ENCODE data around the gene ALDH1A3. TPM values are rescaled to one million over a fixed set of nuclear protein-coding genes. Genes with fewer than 3 reads are reported as not detected.

The ALDH1A3 gene
- total RNA-seq, 1 experiment from 2014 or later: 248 TPM

- H3K9me3 ChIP-seq (ENCODE audit: control insufficient read depth in 1 of 2, insufficient read depth in 1 of 2, low read depth in 1 of 2, low read length in 2 of 2): no peaks in the 10 kb centered on the region
- H3K79me2 ChIP-seq (ENCODE audit: insufficient read depth, low read length): no peaks in the 10 kb centered on the region
- DNase-seq (ENCODE audit: low read depth, low spot score) (no peak), ATAC-seq (peak; percentile 86)
- TSS peak; percentile 40 for BruUV-seq (replicated peaks)
- peak overlapping the region; percentile 47 to 62 for H3K4me3 ChIP-seq (replicated peaks in 1 of 2; ENCODE audit: low read depth in 1 of 2, low read length in 2 of 2)
- H3K9ac ChIP-seq (ENCODE audit: low read length): peak overlapping the region; percentile 71
- no peaks in the 10 kb centered on the region for H4K20me1 ChIP-seq (ENCODE audit: insufficient read depth)
- H3K4me2 ChIP-seq (ENCODE audit: low read length): peak overlapping the region; percentile 89
- peak overlapping the region; percentile 32; the same call in 1 of the 2 replicates for H3K27ac ChIP-seq (ENCODE audit: low read depth, low read length)
- CTCF ChIA-PET: interaction anchor here (1.0 to 1.4 kb wide), 3 partner anchors 15 to 128 kb away, joined by 3 to 4 read pairs (median 3); no protein-coding TSS in a partner anchor
- peak overlapping the region; percentile 54 for H2AFZ ChIP-seq (ENCODE audit: low read depth, low read length, poor library complexity, severe bottlenecking)
- H3K9me2 ChIP-seq (ENCODE audit: insufficient read depth): no peaks in the 10 kb centered on the region
- intact Hi-C loops (cut with micrococcal nuclease): no loop called here
- peaks cover 2 to 8% of the 10 kb centered on the region in 2 experiments; a peak in 3 of 4 replicates for H3K4me1 ChIP-seq (ENCODE audit: control insufficient read depth in 1 of 2, insufficient read depth in 2 of 2, low read length in 2 of 2)
- H3K27me3 ChIP-seq (ENCODE audit: insufficient read depth, low read length): no peaks in the 10 kb centered on the region
- no peaks in the 10 kb centered on the region for H3K36me3 ChIP-seq (ENCODE audit: control insufficient read depth in 1 of 2, insufficient read depth in 2 of 2, low read length in 2 of 2)
- POLR2A ChIA-PET: no interaction called here
- RAD21 ChIA-PET (ENCODE audit: low non-redundant PET in 1 of 2, low total read pairs in 2 of 2, uncharacterized antibody in 2 of 2, unreplicated experiment in 2 of 2): no interaction called here
- TF ChIP-seq JUND (IDR thresholded peaks at IDR 0.05): no peak
- no peak for TF ChIP-seq TCF7L2 (IDR thresholded peaks at IDR 0.05; ENCODE audit: borderline replicate concordance, extremely low read depth, insufficient read depth, insufficient read length)
- no peak for TF ChIP-seq ZFX (IDR thresholded peaks at IDR 0.05)
- no peak for TF ChIP-seq EZH2phosphoT487 (IDR thresholded peaks at IDR 0.05; ENCODE audit: borderline replicate concordance)
- peak; percentile 16; the same call in 1 of the 2 replicates for TF ChIP-seq RAD21 (IDR thresholded peaks at IDR 0.05; ENCODE audit: low read depth)
- TF ChIP-seq CEBPB (IDR thresholded peaks at IDR 0.05; ENCODE audit: low read depth): no peak
- no peak for TF ChIP-seq REST (IDR thresholded peaks at IDR 0.05; ENCODE audit: low read depth)
- peak; percentile 25 for TF ChIP-seq POLR2A (IDR thresholded peaks at IDR 0.05; ENCODE audit: borderline replicate concordance, extremely low read depth, insufficient read depth, insufficient read length)
- TF ChIP-seq EGR1 (IDR thresholded peaks at IDR 0.05; ENCODE audit: low read depth): no peak
- TF ChIP-seq ZNF274 (IDR thresholded peaks at IDR 0.05; ENCODE audit: low read depth, low read length): no peak
- TF ChIP-seq, protein P1, sequence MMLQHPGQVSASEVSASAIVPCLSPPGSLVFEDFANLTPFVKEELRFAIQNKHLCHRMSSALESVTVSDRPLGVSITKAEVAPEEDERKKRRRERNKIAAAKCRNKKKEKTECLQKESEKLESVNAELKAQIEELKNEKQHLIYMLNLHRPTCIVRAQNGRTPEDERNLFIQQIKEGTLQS (IDR thresholded peaks at IDR 0.05): no peak
- no peak for TF ChIP-seq FOSL1 (IDR thresholded peaks at IDR 0.05; ENCODE audit: low read depth)
- TF ChIP-seq SRF (IDR thresholded peaks at IDR 0.05; ENCODE audit: low read depth): no peak
- peak; percentile 65 for TF ChIP-seq POLR2AphosphoS5 (IDR thresholded peaks at IDR 0.05; ENCODE audit: low read depth, low read length)
- TF ChIP-seq YY1 (IDR thresholded peaks at IDR 0.05; ENCODE audit: extremely low read depth, insufficient replicate concordance, low read depth, low read length): no peak
- TF ChIP-seq MAX (IDR thresholded peaks at IDR 0.05): peak; percentile 74
- TF ChIP-seq ELF1 (IDR thresholded peaks at IDR 0.05; ENCODE audit: borderline replicate concordance, low read depth): no peak
- TF ChIP-seq SIN3A (IDR thresholded peaks at IDR 0.05; ENCODE audit: low read depth): no peak
- TF ChIP-seq EZH2 (IDR thresholded peaks at IDR 0.05): no peak
- no peak for TF ChIP-seq CBX3 (IDR thresholded peaks at IDR 0.05; ENCODE audit: low read depth)
- peak in 2 of 3 experiments; percentile 21 to 35; a peak in 2 of 6 replicates for TF ChIP-seq CTCF (IDR thresholded peaks at IDR 0.05 in 2 of 3, conservative IDR thresholded peaks at IDR 0.05 in 1 of 3; ENCODE audit: borderline replicate concordance in 1 of 3, insufficient read depth in 1 of 3, low read depth in 2 of 3, low read length in 2 of 3)
Measured at GRCh38 chr15:100849021-100849854, 30.4 kb upstream of the ALDH1A3 start.

Measured in HCT116 (cell line).